AG08396 (cell line): ENCODE data around the gene FKBP6.
"Not testable (repeated sequence)": the region's sequence is repeated elsewhere in the genome, so short reads cannot be mapped to it uniquely, and the experiment has no call there.

Experiments used
- DNase-seq: peaks from one replicate; pipeline ENCODE4 v3.0.0; 2012; ENCODE audit warnings: low spot score, mixed read lengths

The FKBP6 gene

GRCh38 chr7:73358590-73359275 is 30.8 kb downstream of the FKBP6 start:
- no peak for DNase-seq

GRCh38 chr7:73359306-73359705 is 31.3 kb downstream of the FKBP6 start:
- DNase-seq = no peak

GRCh38 chr7:73359746-73360375 is 31.9 kb downstream of the FKBP6 start:
- DNase-seq = no peak

GRCh38 chr7:73360590-73360989 is 32.6 kb downstream of the FKBP6 start:
- DNase-seq = not testable (repeated sequence)

- no peak for DNase-seq
Observed at GRCh38 chr7:73363225-73364005, 35.5 kb downstream of the FKBP6 start.

GRCh38 chr7:73364006-73364728 is 36.2 kb downstream of the FKBP6 start:
- DNase-seq = no peak

GRCh38 chr7:73366127-73366526 is 38.2 kb downstream of the FKBP6 start:
- no peak for DNase-seq

- no peak for DNase-seq
Observed at GRCh38 chr7:73366990-73367389, 39.0 kb downstream of the FKBP6 start.

GRCh38 chr7:73369009-73369408 is 41.0 kb downstream of the FKBP6 start:
- no peak for DNase-seq

GRCh38 chr7:73369622-73370021 is 41.7 kb downstream of the FKBP6 start:
- DNase-seq = no peak

GRCh38 chr7:73373741-73374140 is 45.8 kb downstream of the FKBP6 start:
- no peak for DNase-seq

GRCh38 chr7:73376262-73376661 is 48.3 kb downstream of the FKBP6 start:
- DNase-seq = not testable (repeated sequence)

- DNase-seq = no peak
Observed at GRCh38 chr7:73376671-73377412, 48.9 kb downstream of the FKBP6 start.

GRCh38 chr7:73377413-73378200 is 49.6 kb downstream of the FKBP6 start:
- DNase-seq = not testable (repeated sequence)

GRCh38 chr7:73382934-73383503 is 55.1 kb downstream of the FKBP6 start:
- no peak for DNase-seq

GRCh38 chr7:73387221-73387828 is 59.4 kb downstream of the FKBP6 start:
- no peak for DNase-seq

- DNase-seq = no peak
Observed at GRCh38 chr7:73387908-73388414, 60.0 kb downstream of the FKBP6 start.

GRCh38 chr7:73391396-73391795 is 63.4 kb downstream of the FKBP6 start:
- no peak for DNase-seq

GRCh38 chr7:73394422-73394821 is 66.5 kb downstream of the FKBP6 start:
- DNase-seq = no peak
